Spinal cord (tissue), 10 donors: ENCODE data around the gene PCBP2. TPM values are rescaled to one million over a fixed set of nuclear protein-coding genes. Genes with fewer than 3 reads are reported as not detected.

Experiments used
- DNase-seq, 6 donors: peaks; one replicate each; pipeline versions ENCODE4 v3.0.0 to v3.0.0-alpha.2; 2013 to 2015; ENCODE audit warnings: low spot score in 6 of 6, low read depth in 4 of 6
- H3K27ac ChIP-seq: one replicate; pipeline ENCODE4 v1.5.1; 2013; ENCODE audit warnings: low read depth, low read length, control low read depth
- H3K27me3 ChIP-seq: one replicate; pipeline ENCODE4 v1.6.1; 2013; ENCODE audit warnings: low read length; ENCODE audit not compliant: control insufficient read depth, insufficient read depth
- H3K36me3 ChIP-seq: one replicate; pipeline ENCODE4 v1.6.1; 2013; ENCODE audit warnings: low read length; ENCODE audit not compliant: control insufficient read depth, insufficient read depth
- H3K4me1 ChIP-seq: one replicate; pipeline ENCODE4 v1.6.1; 2013; ENCODE audit warnings: low read length; ENCODE audit not compliant: control insufficient read depth, insufficient read depth
- H3K4me3 ChIP-seq: one replicate; pipeline ENCODE4 v1.5.1; 2013; ENCODE audit warnings: low read depth, low read length, control low read depth
- H3K9me3 ChIP-seq: one replicate; pipeline ENCODE4 v1.6.1; 2013; ENCODE audit warnings: low read length; ENCODE audit not compliant: control insufficient read depth, insufficient read depth
- WGBS: methylation state at CpG from one replicate; pipeline ENCODE4 v1.1.5; 2013; ENCODE audit warnings: missing lambda C conversion rate; ENCODE audit not compliant: insufficient coverage; 5-methylcytosine and 5-hydroxymethylcytosine counted together
- polyA plus RNA-seq, 2 donors: library from polyadenylated mRNA; unstranded; fragments of 120-200 nt; gene quantifications; one replicate each; pipeline ENCODE4 v1.2.1, GENCODE V29; 2013; ENCODE audit not compliant: insufficient read length in 2 of 2
- total RNA-seq, 2 donors: library from RNA; depleted of rRNA in 1 of 2; stranded (reverse); fragments of 120-200 nt in 1 of 2; fragments of >200 nt in 1 of 2; gene quantifications; one replicate each; pipeline versions ENCODE4 v1.2.3 to v1.2.4, GENCODE V29; 2013 to 2014
- donor health status: healthy.

PCBP2 gene
- total and polyA plus RNA-seq, 4 donors: 287 to 700 (median 525) TPM

- H3K9me3 ChIP-seq: no peaks in the 10 kb centered on the region
- H3K4me1 ChIP-seq: peaks cover 59% of the 10 kb centered on the region
- no peak for DNase-seq
- H3K27me3 ChIP-seq: no peaks in the 10 kb centered on the region
- H3K36me3 ChIP-seq: peaks cover 7% of the 10 kb centered on the region
- no peak overlapping the region for H3K27ac ChIP-seq
- WGBS: 17% methylated on average over 1 of the region's 2 CpGs
- no peak overlapping the region for H3K4me3 ChIP-seq
These were observed 46.3 kb downstream of the PCBP2 start for GRCh38 chr12:53498235-53498630.

GRCh38 chr12:53499266-53500141 lies 47.6 kb downstream of the PCBP2 start, which contains the start of gene MAP3K12:
MAP3K12 (minus strand) TSS chr12:53499458; CDS start chr12:53487391, 12,067 bp downstream.
- Histone ChIP-seq H3K9me3 (no peaks in the 10 kb centered on the region), H3K36me3 (peaks cover 19% of the 10 kb centered on the region), H3K4me3 (peak within 1 kb of the TSS; percentile 83), H3K27me3 (no peaks in the 10 kb centered on the region), H3K27ac (peak within 1 kb of the TSS; percentile 99), H3K4me1 (peaks cover 47% of the 10 kb centered on the region)
- peak in 4 of 6 donors; percentile 30 to 89 (median 63) for DNase-seq
- WGBS: under 1% methylated on average over 47 of the region's 51 CpGs

GRCh38 chr12:53500142-53500775 lies 48.4 kb downstream of the PCBP2 start:
- Histone ChIP-seq H3K4me1 (peaks cover 49% of the 10 kb centered on the region), H3K36me3 (peaks cover 26% of the 10 kb centered on the region), H3K4me3 (peak overlapping the region; percentile 83), H3K27ac (peak overlapping the region; percentile 99), H3K27me3 (no peaks in the 10 kb centered on the region), H3K9me3 (no peaks in the 10 kb centered on the region)
- peak in 1 of 6 donors; percentile 22 for DNase-seq
- WGBS: 2% methylated on average over 10 of the region's 17 CpGs

- under 1% methylated on average over 66 of the region's 74 CpGs for WGBS
- peaks cover 34% of the 10 kb centered on the region for H3K36me3 ChIP-seq
- H3K27ac ChIP-seq: peak within 1 kb of the TSS; percentile 99
- peak; percentile 97 to 100 (median 99) for DNase-seq
- no peaks in the 10 kb centered on the region for H3K9me3 ChIP-seq
- H3K27me3 ChIP-seq: no peaks in the 10 kb centered on the region
- H3K4me1 ChIP-seq: peaks cover 51% of the 10 kb centered on the region
- H3K4me3 ChIP-seq: peak within 1 kb of the TSS; percentile 83
These were observed 49.1 kb downstream of the PCBP2 start, which contains the start of gene TARBP2 for GRCh38 chr12:53500776-53501614. TARBP2 (plus strand) TSS chr12:53501283; CDS start chr12:53501409, 126 bp downstream.

- H3K4me1 ChIP-seq: peaks cover 48% of the 10 kb centered on the region
- 73% methylated on average over 6 of the region's 10 CpGs for WGBS
These were observed 49.8 kb downstream of the PCBP2 start for GRCh38 chr12:53501615-53502181.

GRCh38 chr12:53502331-53502730 lies 50.4 kb downstream of the PCBP2 start:
- Histone ChIP-seq H3K36me3 (peaks cover 46% of the 10 kb centered on the region), H3K27me3 (no peaks in the 10 kb centered on the region), H3K9me3 (no peaks in the 10 kb centered on the region), H3K4me3 (peak overlapping the region; percentile 83), H3K4me1 (peaks cover 46% of the 10 kb centered on the region), H3K27ac (peak overlapping the region; percentile 99)
- no peak for DNase-seq
- WGBS: 62% methylated on average over 2 of the region's 9 CpGs

More at GRCh38 chr12:53501615-53502181, 49.8 kb downstream of the PCBP2 start:
- Histone ChIP-seq H3K27ac (peak overlapping the region; percentile 99), H3K36me3 (peaks cover 41% of the 10 kb centered on the region), H3K4me3 (peak overlapping the region; percentile 83), H3K9me3 (no peaks in the 10 kb centered on the region), H3K27me3 (no peaks in the 10 kb centered on the region)
- no peak for DNase-seq

GRCh38 chr12:53502983-53503728 lies 51.3 kb downstream of the PCBP2 start:
- DNase-seq: peak in 1 of 6 donors; percentile 3
- WGBS: 89% methylated on average over 3 of the region's 10 CpGs
- no peaks in the 10 kb centered on the region for H3K9me3 ChIP-seq
- H3K4me1 ChIP-seq: peaks cover 42% of the 10 kb centered on the region
- H3K4me3 ChIP-seq: no peak overlapping the region
- H3K27me3 ChIP-seq: no peaks in the 10 kb centered on the region
- peaks cover 48% of the 10 kb centered on the region for H3K36me3 ChIP-seq
- no peak overlapping the region for H3K27ac ChIP-seq

GRCh38 chr12:53504004-53504920 lies 52.4 kb downstream of the PCBP2 start:
- WGBS: 78% methylated on average over 8 of the region's 14 CpGs
- H3K4me3 ChIP-seq: no peak overlapping the region
- H3K27ac ChIP-seq: no peak overlapping the region
- DNase-seq: peak in 1 of 6 donors; percentile 1
- H3K36me3 ChIP-seq: peaks cover 48% of the 10 kb centered on the region
- H3K4me1 ChIP-seq: peaks cover 40% of the 10 kb centered on the region
- H3K9me3 ChIP-seq: no peaks in the 10 kb centered on the region
- H3K27me3 ChIP-seq: no peaks in the 10 kb centered on the region
